GM19324 (cell line): ENCODE measurements around the gene CNDP2.
"Not testable (repeated sequence)": the region's sequence is repeated elsewhere in the genome, so short reads cannot be mapped to it uniquely, and the experiment has no call there.

Experiments used
- ATAC-seq: cut with Tn5 transposase; IDR thresholded peaks from one replicate; pipeline ENCODE4 v1.9.1; 2021; ENCODE audit warnings: mild to moderate bottlenecking, moderate library complexity; ENCODE audit not compliant: unreplicated experiment, low FRiP score

CNDP2 gene

GRCh38 chr18:74514860-74515495 lies 18.8 kb downstream of the CNDP2 start:
- no peak for ATAC-seq

GRCh38 chr18:74515620-74516231 lies 19.6 kb downstream of the CNDP2 start:
- no peak for ATAC-seq

- ATAC-seq: no peak
Observed at GRCh38 chr18:74516271-74517235, 20.4 kb downstream of the CNDP2 start.

- no peak for ATAC-seq
Observed at GRCh38 chr18:74517236-74517630, 21.1 kb downstream of the CNDP2 start.

- no peak for ATAC-seq
Observed at GRCh38 chr18:74518456-74519295, 22.5 kb downstream of the CNDP2 start.

- no peak for ATAC-seq
Observed at GRCh38 chr18:74519320-74520095, 23.3 kb downstream of the CNDP2 start.

- no peak for ATAC-seq
Observed at GRCh38 chr18:74520096-74520833, 24.1 kb downstream of the CNDP2 start.

- no peak for ATAC-seq
Observed at GRCh38 chr18:74521068-74521725, 25.0 kb downstream of the CNDP2 start.

GRCh38 chr18:74522635-74523548 lies 26.7 kb downstream of the CNDP2 start:
- no peak for ATAC-seq

- ATAC-seq: no peak
Observed at GRCh38 chr18:74524097-74524496, 27.9 kb downstream of the CNDP2 start.

GRCh38 chr18:74524915-74525314 lies 28.8 kb downstream of the CNDP2 start:
- ATAC-seq: not testable (repeated sequence)

- ATAC-seq: no peak
Observed at GRCh38 chr18:74525741-74526140, 29.6 kb downstream of the CNDP2 start.

GRCh38 chr18:74526488-74526887 lies 30.3 kb downstream of the CNDP2 start:
- no peak for ATAC-seq

GRCh38 chr18:74528478-74528877 lies 32.3 kb downstream of the CNDP2 start:
- ATAC-seq: no peak

- no peak for ATAC-seq
Observed at GRCh38 chr18:74528913-74529312, 32.8 kb downstream of the CNDP2 start.

- no peak for ATAC-seq
Observed at GRCh38 chr18:74529378-74529777, 33.2 kb downstream of the CNDP2 start.

GRCh38 chr18:74529811-74530583 lies 33.8 kb downstream of the CNDP2 start:
- no peak for ATAC-seq
